ENCODE measurements around the gene LTBP4.
A peak's percentile ranks its signal among the peaks of the same experiment; 100 is the strongest.

The LTBP4 gene

DNA sequence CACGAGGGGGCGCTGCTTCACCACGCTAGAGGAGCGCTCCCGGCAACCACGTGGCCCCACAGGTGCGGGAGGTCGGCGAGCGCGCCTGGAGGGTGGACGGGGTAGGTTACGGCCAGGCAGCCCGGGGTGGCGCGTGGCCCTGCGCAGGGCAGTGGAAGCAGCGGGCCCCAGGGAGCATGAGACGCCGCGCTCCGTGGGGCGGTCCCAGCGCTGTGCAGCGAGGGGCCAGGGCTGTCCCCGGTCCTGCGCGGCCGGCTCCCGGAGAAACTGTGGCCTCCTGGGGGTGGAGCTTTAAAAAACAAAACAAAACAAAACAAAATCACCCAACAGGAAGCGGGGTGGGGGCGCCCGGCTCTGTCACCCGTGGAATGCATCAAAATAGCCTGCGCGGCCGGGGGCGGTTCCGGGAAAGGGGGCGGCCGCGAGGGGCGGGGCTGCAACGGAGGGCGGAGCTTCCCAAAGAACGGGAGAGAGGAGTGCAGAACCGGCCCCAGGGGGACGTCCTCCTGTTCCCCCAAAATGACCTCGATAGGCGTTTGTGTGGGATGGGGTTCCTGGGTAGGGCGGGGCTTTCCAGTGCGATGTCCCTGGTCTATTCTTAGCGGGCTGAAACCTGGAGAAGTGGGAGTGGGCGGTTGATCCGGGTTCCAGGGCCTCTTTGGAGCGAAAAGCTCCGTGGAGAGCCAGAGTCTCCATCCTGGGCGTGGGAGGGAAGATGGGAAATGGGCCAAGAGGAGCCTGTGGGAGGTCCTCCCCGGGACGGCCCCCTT, 61.9 kb downstream of the LTBP4 start:
- peak; percentile 95 for DNase-seq (ENCODE audit: low read depth, low spot score)

DNA sequence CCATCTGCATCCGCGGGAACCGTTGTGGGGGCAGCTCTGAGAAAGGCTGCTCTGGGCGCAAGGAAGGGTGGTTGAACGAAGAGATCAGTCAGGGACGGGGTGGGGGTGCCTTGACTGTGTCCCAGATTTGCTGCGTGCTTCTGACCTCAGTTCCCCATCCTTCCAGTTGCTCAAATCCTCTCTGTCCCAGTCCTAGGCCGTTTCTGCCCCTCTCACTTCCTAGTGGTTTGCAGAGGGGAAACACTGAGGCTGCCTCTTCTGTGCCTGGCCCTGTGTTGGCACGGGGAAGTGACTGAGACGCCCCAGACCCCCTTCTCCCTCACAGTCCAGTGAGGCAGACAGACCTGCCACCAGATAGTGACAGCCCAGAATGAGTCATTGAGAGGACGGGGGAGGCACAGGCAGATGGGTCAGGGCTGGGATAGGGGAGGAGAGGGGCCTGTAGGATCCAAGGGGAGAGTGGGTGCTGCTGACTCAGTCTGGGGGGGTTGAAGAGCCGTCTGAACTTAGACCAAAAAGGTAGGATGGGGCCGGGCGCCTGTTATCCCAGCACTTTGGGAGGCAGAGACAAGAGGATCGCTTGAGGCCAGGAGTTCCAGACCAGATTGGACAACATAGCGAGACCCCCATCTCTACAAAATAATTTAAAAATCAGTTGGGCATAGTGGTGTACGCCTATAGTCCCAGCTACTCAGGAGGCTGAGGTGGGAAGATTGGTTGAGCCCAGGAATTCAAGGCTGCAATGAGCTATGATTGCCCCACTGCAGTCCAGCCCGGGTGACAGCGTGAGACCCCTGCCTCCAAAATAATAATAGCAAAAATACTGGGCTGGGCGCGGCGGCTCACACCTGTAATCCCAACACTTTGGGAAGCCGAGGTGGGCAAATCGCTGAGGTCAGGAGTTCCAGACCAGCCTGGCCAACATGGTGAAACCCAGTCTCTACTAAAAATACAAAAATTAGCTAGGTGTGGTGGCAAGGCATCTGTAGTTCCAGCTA, 62.8 kb downstream of the LTBP4 start:
- no peak for DNase-seq (ENCODE audit: low read depth, low spot score)

DNA sequence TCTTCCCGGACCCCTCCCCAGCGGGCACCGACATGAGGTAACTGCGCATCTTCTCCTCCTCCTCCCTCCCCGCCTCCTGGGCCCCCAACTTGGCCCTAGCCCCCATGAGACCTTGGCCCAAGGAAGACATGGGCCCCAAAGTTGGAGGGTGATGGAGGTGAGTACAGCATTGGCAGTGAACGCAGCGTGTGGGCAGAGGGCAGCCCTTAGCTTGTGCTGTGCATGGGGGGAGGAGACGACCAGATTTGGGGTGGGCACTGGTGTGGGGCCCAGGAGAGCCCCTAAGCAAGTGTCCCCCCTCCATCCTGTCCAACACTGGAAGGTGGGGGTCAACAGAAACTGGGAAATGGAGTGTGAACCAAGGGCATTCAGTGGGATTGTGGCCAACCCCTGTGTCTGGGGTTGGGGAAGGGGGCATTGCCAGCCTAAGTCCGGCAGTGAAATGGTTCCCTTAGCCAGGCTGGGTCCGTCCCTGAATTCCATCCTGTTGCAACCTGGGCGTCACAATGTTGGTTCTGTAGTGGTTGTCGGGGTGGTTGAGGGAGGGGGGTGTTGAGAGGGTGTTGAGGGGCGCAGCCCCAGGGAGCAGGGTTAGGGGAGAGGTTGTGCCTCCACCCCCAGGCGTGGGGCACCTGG, 65.8 kb downstream of the LTBP4 start:
- no peak for DNase-seq (ENCODE audit: low read depth, low spot score)

DNA sequence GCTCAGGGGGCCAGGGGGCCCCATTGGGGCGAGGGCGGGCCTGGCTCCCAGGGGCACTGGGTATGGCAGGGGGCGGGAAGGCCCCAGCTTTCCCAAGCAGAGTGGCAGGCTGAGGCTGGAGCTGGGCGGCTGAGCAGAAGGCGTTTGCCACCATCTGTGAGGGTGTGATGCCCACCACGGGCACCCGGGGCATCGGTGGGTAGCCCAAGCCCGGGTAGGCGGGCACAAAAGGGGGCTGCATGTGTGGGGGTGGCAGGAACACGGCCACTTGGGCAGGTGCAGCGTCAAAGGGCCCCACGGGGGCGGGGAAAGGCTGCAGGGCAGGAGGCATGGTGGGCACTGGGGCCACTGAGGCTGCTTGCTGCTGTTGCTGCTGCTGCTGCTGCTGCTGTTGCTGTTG, 66.4 kb downstream of the LTBP4 start:
- DNase-seq (ENCODE audit: low read depth, low spot score) = no peak

DNA sequence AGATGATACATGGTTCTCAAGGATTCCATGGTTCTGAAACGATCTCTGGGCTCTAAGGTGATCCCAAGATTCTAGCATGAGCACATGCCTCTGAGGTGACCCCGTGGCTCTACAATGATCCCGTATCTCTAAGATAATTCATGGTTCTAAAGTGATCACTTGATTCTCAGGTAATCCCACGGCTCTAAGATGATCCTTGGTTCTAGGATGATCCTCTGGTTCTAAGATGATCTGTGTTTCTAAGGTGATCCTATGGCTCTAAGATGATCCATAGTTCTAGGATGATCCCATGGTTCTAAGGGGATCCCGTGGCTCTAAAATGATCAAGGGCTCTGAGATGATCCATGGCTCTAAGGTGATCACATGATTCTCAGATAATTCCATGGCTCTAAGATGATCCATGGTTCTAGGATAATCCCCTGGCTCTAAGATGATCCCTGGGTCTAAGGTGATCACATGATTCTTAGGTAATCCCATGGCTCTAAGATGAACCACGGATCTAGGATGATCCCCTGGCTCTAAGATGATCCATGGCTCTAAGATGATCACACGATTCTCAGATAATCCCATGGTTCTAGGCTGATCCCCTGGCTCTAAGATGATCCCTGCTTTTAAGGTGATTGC, 67.9 kb downstream of the LTBP4 start:
- no peak for DNase-seq (ENCODE audit: low read depth, low spot score)

DNA sequence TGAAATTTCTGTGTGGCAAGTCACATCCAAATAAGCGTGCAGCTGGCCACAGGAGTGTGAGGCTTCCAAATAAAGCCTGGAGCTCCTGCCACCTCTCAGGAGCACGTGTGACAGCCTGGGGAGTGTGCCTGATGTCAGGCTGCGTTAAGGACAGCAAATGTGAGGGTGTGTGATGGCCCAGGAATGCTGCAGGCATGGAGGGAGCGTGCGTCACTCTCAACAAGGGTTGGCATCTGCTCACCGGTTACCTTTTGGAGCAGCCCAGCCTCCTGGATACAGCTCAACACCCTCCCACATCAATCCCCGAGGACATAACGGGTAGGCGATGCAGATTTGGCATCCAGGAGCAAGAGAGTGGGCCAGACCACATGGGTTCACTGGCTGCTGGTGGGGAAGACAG, 70.2 kb downstream of the LTBP4 start:
- DNase-seq (ENCODE audit: low read depth, low spot score) = no peak

DNA sequence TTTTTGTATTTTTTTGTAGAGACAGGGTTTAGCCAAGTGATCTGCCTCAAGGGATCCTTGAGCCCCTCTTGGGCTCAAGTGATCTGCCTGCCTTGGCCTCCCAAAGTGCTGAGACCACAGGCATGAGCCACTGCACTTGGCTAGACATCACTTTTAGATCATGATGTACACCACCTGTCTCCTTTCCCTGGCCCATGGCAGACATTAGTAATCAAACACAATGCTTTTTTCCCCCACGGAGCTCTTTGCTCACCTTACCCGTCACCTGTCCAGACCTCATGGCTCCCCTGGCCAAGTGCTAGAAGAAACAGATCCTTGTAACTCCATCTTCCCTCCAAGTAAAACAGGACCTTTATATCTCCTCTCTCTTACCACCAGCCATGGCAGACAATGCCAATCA, 70.9 kb downstream of the LTBP4 start:
- DNase-seq (ENCODE audit: low read depth, low spot score) = no peak

DNA sequence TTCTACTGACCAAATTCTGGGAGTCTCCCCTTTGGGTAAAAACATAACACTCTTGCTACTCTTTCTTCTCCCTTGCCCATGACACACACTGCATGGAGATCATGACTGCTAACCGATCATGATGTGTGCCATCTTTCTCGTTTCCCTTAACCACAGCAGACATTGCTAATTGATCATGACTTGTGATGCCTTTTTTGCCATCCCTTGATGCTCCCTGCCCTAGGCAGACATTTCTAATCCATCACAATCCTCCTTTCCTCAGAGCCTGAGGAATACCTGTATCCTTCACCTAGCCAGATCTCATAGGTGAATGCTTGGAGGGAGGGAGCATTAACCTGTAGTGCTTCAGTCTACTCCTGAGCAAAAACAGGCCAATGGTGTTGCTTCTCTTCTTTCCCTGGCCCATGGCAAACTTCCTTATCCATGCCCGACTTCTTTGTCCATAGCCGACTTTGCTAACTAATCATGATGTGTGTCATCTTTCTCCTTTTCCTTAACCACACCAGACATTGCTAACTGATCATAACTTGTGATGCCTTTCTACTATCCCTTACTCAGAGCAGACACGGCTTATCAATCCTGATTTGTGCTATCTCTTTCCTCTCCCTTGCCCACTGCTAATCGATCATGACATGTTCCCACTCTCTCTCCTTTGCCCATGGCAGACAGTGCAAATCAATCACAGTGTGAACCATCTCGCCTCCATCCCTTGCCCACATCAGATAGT, 71.6 kb downstream of the LTBP4 start:
- no peak for DNase-seq (ENCODE audit: low read depth, low spot score)

DNA sequence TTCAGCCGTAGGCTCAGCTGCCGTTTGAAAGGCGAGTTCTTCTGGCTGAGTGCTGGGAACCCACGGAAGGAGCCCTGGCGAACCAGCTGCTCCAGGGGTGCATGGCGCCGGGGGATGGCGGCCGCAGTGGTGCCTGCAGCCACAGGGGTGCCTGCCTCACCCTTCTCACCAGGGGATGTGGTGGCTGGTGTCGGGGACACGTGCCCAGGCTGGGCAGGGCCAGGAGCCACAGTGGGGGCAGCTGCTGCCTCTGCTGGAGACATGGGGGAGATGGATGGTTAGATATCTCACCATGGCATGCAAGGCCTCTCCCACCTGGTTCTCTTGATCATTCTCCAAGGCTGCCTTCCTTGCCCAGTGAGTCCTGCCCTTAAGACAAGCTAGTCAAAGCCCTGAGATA, 72.2 kb downstream of the LTBP4 start:
- DNase-seq (ENCODE audit: low read depth, low spot score) = no peak

DNA sequence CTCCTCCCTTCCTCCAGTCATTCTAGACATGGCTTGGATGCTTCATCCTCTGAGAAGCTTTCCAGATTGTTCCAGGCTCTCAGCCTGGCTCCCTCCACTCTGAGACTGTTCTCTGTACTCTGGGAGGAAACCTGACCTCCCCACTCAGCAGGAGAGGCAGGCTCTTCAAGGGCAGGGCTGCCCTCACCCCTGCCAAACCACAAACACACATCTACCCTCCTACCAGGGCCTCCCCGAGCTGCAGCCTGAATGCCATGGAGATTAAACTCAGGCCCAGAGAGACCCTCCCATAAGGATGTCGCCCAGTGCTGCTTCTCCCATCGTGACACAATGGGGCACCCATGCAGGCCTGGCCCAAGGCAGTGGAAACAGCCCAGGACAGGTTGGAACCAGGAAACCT, 73.1 kb downstream of the LTBP4 start:
- DNase-seq (ENCODE audit: low read depth, low spot score) = peak; percentile 64

DNA sequence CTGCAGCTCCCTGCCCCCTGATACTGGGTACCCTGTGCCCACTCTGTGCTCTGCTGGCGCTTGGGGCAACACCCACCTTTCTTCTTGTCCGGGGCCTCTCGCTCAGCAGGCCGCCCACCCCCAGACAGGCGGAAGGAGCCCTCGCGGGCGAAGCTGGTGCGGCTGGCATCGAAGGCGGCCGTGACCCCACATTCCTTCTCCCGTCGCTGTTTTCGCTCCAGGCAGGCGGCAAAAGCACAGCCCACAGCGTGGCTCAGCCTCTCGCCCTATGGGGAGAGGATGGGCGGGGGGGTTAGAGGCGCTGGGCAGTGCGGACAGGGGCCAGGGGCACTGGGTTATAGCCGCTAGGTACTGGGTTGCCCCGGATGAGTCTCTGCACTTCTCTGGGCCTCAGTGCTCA, 76.0 kb downstream of the LTBP4 start:
- DNase-seq (ENCODE audit: low read depth, low spot score) = no peak

All from astrocyte of the hippocampus (primary cell).